GM12878 (cell line): ENCODE results near the gene CHN2. TPM values are rescaled to one million over a fixed set of nuclear protein-coding genes. Genes with fewer than 3 reads are reported as not detected.

ENCODE experiments used
- ATAC-seq: fragments of 200-7000 bp; cut with Tn5 transposase; 3 replicates; pipeline ENCODE4 v1.9.1; 2020; ENCODE audit warnings: mild to moderate bottlenecking, moderate library complexity
- BruUV-seq: library from RNA; stranded (reverse); fragments of 400-500 nt; replicated peaks from 2 replicates; lab custom pipeline; 2021; lab: Mats Ljungman, UMichigan
- CTCF ChIA-PET: fragments of 300-600 bp; sonication (Branson Sonifier 250); formaldehyde crosslinking; extraction: SDS; loops from one replicate; lab custom pipeline; 2021; ENCODE audit warnings: inconsistent platforms; lab: Yijun Ruan, JAX
- POLR2A ChIA-PET: fragments of 350-600 bp; formaldehyde crosslinking; extraction: SDS; loops from one replicate; lab custom pipeline; 2021; ENCODE audit warnings: inconsistent platforms; lab: Charles Lee
- RAD21 ChIA-PET: fragments of 300-600 bp; sonication (Branson Sonifier 250); formaldehyde crosslinking; loops from one replicate; lab custom pipeline; 2023; ENCODE audit warnings: antibody characterized with exemption; ENCODE audit not compliant: unreplicated experiment; lab: Charles Lee
- SMC1A ChIA-PET: fragments of 300-600 bp; sonication (Branson Sonifier 250); formaldehyde crosslinking; loops from one replicate; lab custom pipeline; 2023; ENCODE audit not compliant: unreplicated experiment, uncharacterized antibody; lab: Charles Lee
- DNase-seq: peaks from one replicate; pipeline ENCODE4 v3.0.0-alpha.2; 2011; ENCODE audit warnings: low read depth, low spot score
- FAIRE-seq: peaks from 3 replicates; lab custom pipeline; 2011; peaks lifted over from hg19 to GRCh38; lab: Jason Lieb, UNC
- H2AFZ ChIP-seq: 2 replicates; pipeline ENCODE4 v1.6.0; 2011; ENCODE audit warnings: low read depth, low read length, control low read depth; ENCODE audit not compliant: control insufficient read depth
- H3K27ac ChIP-seq: 2 replicates; pipeline ENCODE4 v1.5.1; 2011; ENCODE audit warnings: control low read depth; ENCODE audit not compliant: control insufficient read depth, insufficient read depth
- H3K27me3 ChIP-seq, 2 experiments: replicated peaks in 1 of 2; 2 replicates each; pipeline versions ENCODE4 v1.6.0 to v1.6.1; 2011; ENCODE audit warnings: low read length in 1 of 2; ENCODE audit not compliant: control insufficient read depth in 2 of 2, insufficient read depth in 2 of 2
- H3K36me3 ChIP-seq, 2 experiments: 2 replicates each; pipeline ENCODE4 v1.5.1; 2011; ENCODE audit warnings: low read length in 1 of 2; ENCODE audit not compliant: control insufficient read depth in 2 of 2, insufficient read depth in 2 of 2
- H3K4me1 ChIP-seq: 2 replicates; pipeline ENCODE4 v1.6.1; 2011; ENCODE audit warnings: mild to moderate bottlenecking, low read length, moderate library complexity, mixed read lengths; ENCODE audit not compliant: control insufficient read depth, insufficient read depth
- H3K4me2 ChIP-seq: 2 replicates; pipeline ENCODE4 v1.6.0; 2011; ENCODE audit warnings: control low read depth; ENCODE audit not compliant: control insufficient read depth, insufficient read depth
- H3K4me3 ChIP-seq: fragments of 200-600 bp; sonication (generic); 2 replicates; pipeline ENCODE4 v1.5.1; 2016
- H3K79me2 ChIP-seq: 2 replicates; pipeline ENCODE4 v1.6.0; 2011; ENCODE audit warnings: low read length; ENCODE audit not compliant: control insufficient read depth, insufficient read depth
- H3K9ac ChIP-seq: 2 replicates; pipeline ENCODE4 v1.8.0; 2011; ENCODE audit warnings: low read length, control low read depth, mixed read lengths; ENCODE audit not compliant: control insufficient read depth, insufficient read depth
- H3K9me3 ChIP-seq: replicated peaks from 3 replicates; pipeline ENCODE4 v1.5.1; 2011; ENCODE audit warnings: mild to moderate bottlenecking, low read length; ENCODE audit not compliant: control insufficient read depth, insufficient read depth
- H4K20me1 ChIP-seq: 2 replicates; pipeline ENCODE4 v1.6.0; 2011; ENCODE audit not compliant: control insufficient read depth, insufficient read depth
- BCL11A ChIP-seq: IDR thresholded peaks from 2 replicates; pipeline ENCODE4 v1.6.1; 2011; ENCODE audit warnings: low read depth, low read length
- EP300 ChIP-seq, 2 experiments: fragments of 150-350 bp in 1 of 2; IDR thresholded peaks; 2 replicates each; pipeline ENCODE4 v1.6.1; 2011 to 2012; ENCODE audit warnings: low read depth in 2 of 2, low read length in 2 of 2, borderline replicate concordance in 1 of 2, improper control_type of control experiment in 1 of 2, inconsistent platforms in 1 of 2; ENCODE audit not compliant: control insufficient read depth in 1 of 2
- GATAD2B ChIP-seq: fragments of 450-650 bp; conservative IDR thresholded peaks from 2 replicates; pipeline ENCODE4 v1.6.1; 2017; ENCODE audit warnings: low read depth, mild to moderate bottlenecking, moderate library complexity
- HDAC2 ChIP-seq: fragments of 200-600 bp; sonication (generic); IDR thresholded peaks from 2 replicates; pipeline ENCODE4 v1.6.1; 2017
- IKZF2 ChIP-seq, 2 experiments: fragments of 450-650 bp; IDR thresholded peaks; 2 replicates each; pipeline ENCODE4 v1.6.1; 2017; ENCODE audit warnings: mild to moderate bottlenecking in 2 of 2, moderate library complexity in 2 of 2
- MTA3 ChIP-seq: IDR thresholded peaks from 2 replicates; pipeline ENCODE4 v1.6.1; 2012; ENCODE audit warnings: low read length, inconsistent platforms, borderline replicate concordance
- REST ChIP-seq: IDR thresholded peaks from 2 replicates; pipeline ENCODE4 v1.6.1; 2012; ENCODE audit warnings: mild to moderate bottlenecking, low read depth, low read length
- ZNF207 ChIP-seq: fragments of 450-650 bp; IDR thresholded peaks from 2 replicates; pipeline ENCODE4 v1.6.1; 2014; ENCODE audit warnings: antibody characterized with exemption, mild to moderate bottlenecking, borderline replicate concordance
- WGBS: methylation state at CpG from one replicate; pipeline ENCODE4 v1.1.6; 2016; ENCODE audit warnings: low lambda C conversion rate; ENCODE audit not compliant: insufficient replicate concordance, insufficient coverage; ENCODE audit errors: missing lambda C conversion rate; 5-methylcytosine and 5-hydroxymethylcytosine counted together
- in situ Hi-C: fragments of 300-500 bp; cut with MboI; formaldehyde crosslinking; loops from 9 replicates; pipeline ENCODE4 v1.14.3; 2018; ENCODE audit warnings: mixed read lengths
- intact Hi-C: fragments of 100-400 bp; cut with micrococcal nuclease; formaldehyde crosslinking; loops from one replicate; pipeline ENCODE4 v1.14.2; 2022; ENCODE audit not compliant: unreplicated experiment
- polyA plus RNA-seq, 11 experiments: library from polyadenylated mRNA; depleted of rRNA in 4 of 11; unstranded in 6 of 11; stranded (reverse) in 5 of 11; fragments of >200 nt; fragmentation: Nextera tagmentation in 4 of 11; fragmentation: Illumina TruSeq in 1 of 11; extraction: Ambion mirVana in 4 of 11; extraction: Trizol in 1 of 11; gene quantifications; 1 replicate in 1 of 11; 2 replicates in 10 of 11; pipeline versions ENCODE4 v1.2.1 to v1.2.3, GENCODE V29; 2011 to 2016; ENCODE audit warnings: inconsistent platforms in 2 of 11, missing spikeins in 2 of 11, low read depth in 1 of 11
- total RNA-seq, 4 experiments: library from RNA; depleted of rRNA in 3 of 4; stranded (reverse); fragments of >200 nt in 3 of 4; fragmentation: Illumina TruSeq in 1 of 4; extraction: Trizol in 1 of 4; gene quantifications; 2 replicates each; pipeline versions ENCODE4 v1.2.1 to v1.2.3, GENCODE V29; 2013 to 2021

CHN2 gene
- total and polyA plus RNA-seq, 10 of the 15 experiments (the other 5 are each of a cell fraction or from before 2014, with no cell fraction given), result 0.11 to 3.8 (median 0.37) TPM; not detected in 2

GRCh38 chr7:29505931-29506330, 311.4 kb downstream of the CHN2 start:
- Histone ChIP-seq H3K4me1 (no peaks in the 10 kb centered on the region), H3K9me3 (no peaks in the 10 kb centered on the region), H3K4me3 (no peak overlapping the region), H3K27me3 (no peaks in the 10 kb centered on the region), H3K27ac (no peak overlapping the region), H3K79me2 (no peaks in the 10 kb centered on the region), H3K9ac (no peak overlapping the region), H4K20me1 (no peaks in the 10 kb centered on the region), H2AFZ (no peak overlapping the region), H3K4me2 (no peak overlapping the region), H3K36me3 (no peaks in the 10 kb centered on the region)
- 42% methylated on average over 4 of the region's 4 CpGs for WGBS
- TF ChIP-seq ZNF207, result no peak
- TF ChIP-seq GATAD2B, result no peak
- no peak for TF ChIP-seq HDAC2
- no peak for TF ChIP-seq IKZF2 (IDR thresholded peaks at IDR 0.05)
- TF ChIP-seq REST, result no peak
- no peak for TF ChIP-seq BCL11A
- TF ChIP-seq EP300 (IDR thresholded peaks at IDR 0.05; ENCODE audit: borderline replicate concordance in 1 of 2, control insufficient read depth in 1 of 2, low read depth in 2 of 2, low read length in 2 of 2), result no peak
- no peak for TF ChIP-seq MTA3
- ChIA-PET SMC1A (no interaction called here), CTCF (no interaction called here), RAD21 (no interaction called here), POLR2A (no interaction called here)
- no peak for ATAC-seq
- DNase-seq, result no peak
- no peak for FAIRE-seq
- in situ Hi-C loops, result no loop called here
- BruUV-seq, result no TSS peak
- intact Hi-C loops, result no loop called here
